GM12878 (cell line): Measurements from ENCODE around the gene NDRG2. TPM values are rescaled to one million over a fixed set of nuclear protein-coding genes. Genes with fewer than 3 reads are reported as not detected.

ENCODE experiments used
- ATAC-seq: fragments of 200-7000 bp; cut with Tn5 transposase; 3 replicates; pipeline ENCODE4 v1.9.1; 2020; ENCODE audit warnings: mild to moderate bottlenecking, moderate library complexity
- BruUV-seq: library from RNA; stranded (reverse); fragments of 400-500 nt; replicated peaks from 2 replicates; lab custom pipeline; 2021; lab: Mats Ljungman, UMichigan
- CTCF ChIA-PET: fragments of 300-600 bp; sonication (Branson Sonifier 250); formaldehyde crosslinking; extraction: SDS; loops from one replicate; lab custom pipeline; 2021; ENCODE audit warnings: inconsistent platforms; lab: Yijun Ruan, JAX
- POLR2A ChIA-PET: fragments of 350-600 bp; formaldehyde crosslinking; extraction: SDS; loops from one replicate; lab custom pipeline; 2021; ENCODE audit warnings: inconsistent platforms; lab: Charles Lee
- RAD21 ChIA-PET: fragments of 300-600 bp; sonication (Branson Sonifier 250); formaldehyde crosslinking; loops from one replicate; lab custom pipeline; 2023; ENCODE audit warnings: antibody characterized with exemption; ENCODE audit not compliant: unreplicated experiment; lab: Charles Lee
- SMC1A ChIA-PET: fragments of 300-600 bp; sonication (Branson Sonifier 250); formaldehyde crosslinking; loops from one replicate; lab custom pipeline; 2023; ENCODE audit not compliant: unreplicated experiment, uncharacterized antibody; lab: Charles Lee
- DNase-seq: peaks from one replicate; pipeline ENCODE4 v3.0.0-alpha.2; 2011; ENCODE audit warnings: low read depth, low spot score
- FAIRE-seq: peaks from 3 replicates; lab custom pipeline; 2011; peaks lifted over from hg19 to GRCh38; lab: Jason Lieb, UNC
- H2AFZ ChIP-seq: 2 replicates; pipeline ENCODE4 v1.6.0; 2011; ENCODE audit warnings: low read depth, low read length, control low read depth; ENCODE audit not compliant: control insufficient read depth
- H3K27ac ChIP-seq: 2 replicates; pipeline ENCODE4 v1.5.1; 2011; ENCODE audit warnings: control low read depth; ENCODE audit not compliant: control insufficient read depth, insufficient read depth
- H3K27me3 ChIP-seq, 2 experiments: replicated peaks in 1 of 2; 2 replicates each; pipeline versions ENCODE4 v1.6.0 to v1.6.1; 2011; ENCODE audit warnings: low read length in 1 of 2; ENCODE audit not compliant: control insufficient read depth in 2 of 2, insufficient read depth in 2 of 2
- H3K36me3 ChIP-seq, 2 experiments: 2 replicates each; pipeline ENCODE4 v1.5.1; 2011; ENCODE audit warnings: low read length in 1 of 2; ENCODE audit not compliant: control insufficient read depth in 2 of 2, insufficient read depth in 2 of 2
- H3K4me1 ChIP-seq: 2 replicates; pipeline ENCODE4 v1.6.1; 2011; ENCODE audit warnings: mild to moderate bottlenecking, low read length, moderate library complexity, mixed read lengths; ENCODE audit not compliant: control insufficient read depth, insufficient read depth
- H3K4me2 ChIP-seq: 2 replicates; pipeline ENCODE4 v1.6.0; 2011; ENCODE audit warnings: control low read depth; ENCODE audit not compliant: control insufficient read depth, insufficient read depth
- H3K4me3 ChIP-seq: fragments of 200-600 bp; sonication (generic); 2 replicates; pipeline ENCODE4 v1.5.1; 2016
- H3K79me2 ChIP-seq: 2 replicates; pipeline ENCODE4 v1.6.0; 2011; ENCODE audit warnings: low read length; ENCODE audit not compliant: control insufficient read depth, insufficient read depth
- H3K9ac ChIP-seq: 2 replicates; pipeline ENCODE4 v1.8.0; 2011; ENCODE audit warnings: low read length, control low read depth, mixed read lengths; ENCODE audit not compliant: control insufficient read depth, insufficient read depth
- H3K9me3 ChIP-seq: replicated peaks from 3 replicates; pipeline ENCODE4 v1.5.1; 2011; ENCODE audit warnings: mild to moderate bottlenecking, low read length; ENCODE audit not compliant: control insufficient read depth, insufficient read depth
- H4K20me1 ChIP-seq: 2 replicates; pipeline ENCODE4 v1.6.0; 2011; ENCODE audit not compliant: control insufficient read depth, insufficient read depth
- ATF7 ChIP-seq: fragments of 450-650 bp; IDR thresholded peaks from 2 replicates; pipeline ENCODE4 v1.6.1; 2016; ENCODE audit warnings: low read depth, mild to moderate bottlenecking
- BCL11A ChIP-seq: IDR thresholded peaks from 2 replicates; pipeline ENCODE4 v1.6.1; 2011; ENCODE audit warnings: low read depth, low read length
- CBFB ChIP-seq: IDR thresholded peaks from 2 replicates; pipeline ENCODE4 v1.6.1; 2016; ENCODE audit warnings: antibody characterized with exemption, low read depth
- CTCF ChIP-seq, 3 experiments: IDR thresholded peaks in 2 of 3; conservative IDR thresholded peaks in 1 of 3; 2 replicates each; pipeline ENCODE4 v1.5.1; 2011; ENCODE audit warnings: low read depth in 3 of 3, low read length in 3 of 3, mild to moderate bottlenecking in 3 of 3, control low read depth in 2 of 3, moderate library complexity in 2 of 3, inconsistent platforms in 1 of 3, mixed read lengths in 1 of 3; ENCODE audit not compliant: control insufficient read depth in 2 of 3, insufficient read depth in 1 of 3; ENCODE audit errors: extremely low read depth in 1 of 3
- EED ChIP-seq: sonication (generic); IDR thresholded peaks from 2 replicates; pipeline ENCODE4 v1.6.1; 2016; ENCODE audit warnings: antibody characterized with exemption, low read depth
- IRF4 ChIP-seq: IDR thresholded peaks from 2 replicates; pipeline ENCODE4 v1.6.1; 2011; ENCODE audit warnings: low read depth, low read length
- IRF5 ChIP-seq: fragments of 450-650 bp; IDR thresholded peaks from 2 replicates; pipeline ENCODE4 v1.6.1; 2017; ENCODE audit warnings: borderline replicate concordance
- NKRF ChIP-seq: fragments of 450-650 bp; conservative IDR thresholded peaks from 2 replicates; pipeline ENCODE4 v1.6.1; 2017; ENCODE audit warnings: mild to moderate bottlenecking, moderate library complexity
- PRDM15 ChIP-seq: fragments of 450-650 bp; formaldehyde crosslinking; IDR thresholded peaks from 2 replicates; pipeline ENCODE4 v1.4.0; 2020; ENCODE audit warnings: mild to moderate bottlenecking, moderate library complexity
- RBBP5 ChIP-seq: fragments of 200-600 bp; sonication (generic); conservative IDR thresholded peaks from 2 replicates; pipeline ENCODE4 v1.6.1; 2016
- SIX5 ChIP-seq: IDR thresholded peaks from 2 replicates; pipeline ENCODE4 v1.6.1; 2011; ENCODE audit warnings: mild to moderate bottlenecking, low read depth, low read length, moderate library complexity; ENCODE audit not compliant: severe bottlenecking
- USF2 ChIP-seq: IDR thresholded peaks from 2 replicates; pipeline ENCODE4 v1.6.1; 2011; ENCODE audit warnings: low read depth, low read length, improper control_type of control experiment, borderline replicate concordance
- ZNF207 ChIP-seq: fragments of 450-650 bp; IDR thresholded peaks from 2 replicates; pipeline ENCODE4 v1.6.1; 2014; ENCODE audit warnings: antibody characterized with exemption, mild to moderate bottlenecking, borderline replicate concordance
- ZNF24 ChIP-seq: fragments of 450-650 bp; IDR thresholded peaks from 2 replicates; pipeline ENCODE4 v1.6.1; 2017; ENCODE audit warnings: antibody characterized with exemption, mild to moderate bottlenecking
- ZSCAN29 ChIP-seq: fragments of 450-650 bp; IDR thresholded peaks from 2 replicates; pipeline ENCODE4 v1.6.1; 2017; ENCODE audit warnings: mild to moderate bottlenecking, moderate library complexity
- WGBS: methylation state at CpG from one replicate; pipeline ENCODE4 v1.1.6; 2016; ENCODE audit warnings: low lambda C conversion rate; ENCODE audit not compliant: insufficient replicate concordance, insufficient coverage; ENCODE audit errors: missing lambda C conversion rate; 5-methylcytosine and 5-hydroxymethylcytosine counted together
- in situ Hi-C: fragments of 300-500 bp; cut with MboI; formaldehyde crosslinking; loops from 9 replicates; pipeline ENCODE4 v1.14.3; 2018; ENCODE audit warnings: mixed read lengths
- intact Hi-C: fragments of 100-400 bp; cut with micrococcal nuclease; formaldehyde crosslinking; loops from one replicate; pipeline ENCODE4 v1.14.2; 2022; ENCODE audit not compliant: unreplicated experiment
- polyA plus RNA-seq, 11 experiments: library from polyadenylated mRNA; depleted of rRNA in 4 of 11; unstranded in 6 of 11; stranded (reverse) in 5 of 11; fragments of >200 nt; fragmentation: Nextera tagmentation in 4 of 11; fragmentation: Illumina TruSeq in 1 of 11; extraction: Ambion mirVana in 4 of 11; extraction: Trizol in 1 of 11; gene quantifications; 1 replicate in 1 of 11; 2 replicates in 10 of 11; pipeline versions ENCODE4 v1.2.1 to v1.2.3, GENCODE V29; 2011 to 2016; ENCODE audit warnings: inconsistent platforms in 2 of 11, missing spikeins in 2 of 11, low read depth in 1 of 11
- total RNA-seq, 4 experiments: library from RNA; depleted of rRNA in 3 of 4; stranded (reverse); fragments of >200 nt in 3 of 4; fragmentation: Illumina TruSeq in 1 of 4; extraction: Trizol in 1 of 4; gene quantifications; 2 replicates each; pipeline versions ENCODE4 v1.2.1 to v1.2.3, GENCODE V29; 2013 to 2021

Gene NDRG2
- total and polyA plus RNA-seq, 10 of the 15 experiments (the other 5 are each of a cell fraction or from before 2014, with no cell fraction given), result 0.15 to 0.49 TPM; not detected in 8

- BruUV-seq, result no TSS peak
- Histone ChIP-seq H3K4me3 (no peak overlapping the region), H3K9ac (no peak overlapping the region), H3K36me3 (no peaks in the 10 kb centered on the region), H3K4me2 (no peak overlapping the region), H2AFZ (no peak overlapping the region), H3K9me3 (no peaks in the 10 kb centered on the region), H3K79me2 (no peaks in the 10 kb centered on the region), H3K27ac (no peak overlapping the region), H4K20me1 (no peaks in the 10 kb centered on the region), H3K27me3 (no peaks in the 10 kb centered on the region; a peak in 1 of 4 replicates), H3K4me1 (peaks cover 8% of the 10 kb centered on the region)
- ChIA-PET CTCF (interaction anchor here (2.0 kb wide), 1 partner anchor 30 kb away, joined by 4 read pairs; no protein-coding TSS in a partner anchor), POLR2A (no interaction called here), RAD21 (interaction anchor here (0.8 kb wide), 1 partner anchor 22 kb away, joined by 4 read pairs; no protein-coding TSS in a partner anchor), SMC1A (no interaction called here)
- intact Hi-C loops, result no loop called here
- DNase-seq (no peak), FAIRE-seq (no peak), ATAC-seq (no peak)
- WGBS, result 13% methylated on average over 3 of the region's 3 CpGs
- in situ Hi-C loops, result no loop called here
- TF ChIP-seq CBFB (no peak), RBBP5 (no peak), USF2 (no peak), EED (no peak), ZNF24 (no peak), ATF7 (no peak), IRF5 (no peak), ZSCAN29 (no peak), CTCF (IDR thresholded peaks at IDR 0.05 in 2 of 3, conservative IDR thresholded peaks at IDR 0.05 in 1 of 3; ENCODE audit: control insufficient read depth in 2 of 3, extremely low read depth in 1 of 3, insufficient read depth in 1 of 3, low read depth in 3 of 3, low read length in 3 of 3) (no peak), NKRF (no peak), SIX5 (no peak), IRF4 (no peak), ZNF207 (no peak), BCL11A (no peak), PRDM15 (no peak)
These were observed 12.3 kb upstream of the NDRG2 start for GRCh38 chr14:21037156-21037555.
